Adipose tissue (tissue), 3 donors: Measurements from ENCODE around the gene UST. TPM values are rescaled to one million over a fixed set of nuclear protein-coding genes. Genes with fewer than 3 reads are reported as not detected.
"Not testable (repeated sequence)": the region's sequence is repeated elsewhere in the genome, so short reads cannot be mapped to it uniquely, and the experiment has no call there.

Source experiments
- H3K27ac ChIP-seq: one replicate; pipeline ENCODE4 v1.5.1; 2013; ENCODE audit warnings: low read depth, low read length
- WGBS, 3 donors: extraction: QIAGEN DNeasy Blood & Tissue Kit; methylation state at CpG; one replicate each; pipeline ENCODE4 v1.1.7; 2013; 5-methylcytosine and 5-hydroxymethylcytosine counted together
- polyA plus RNA-seq, 3 donors: library from polyadenylated mRNA; stranded (reverse); fragments of 200-250 nt; gene quantifications; one replicate each; pipeline ENCODE4 v1.2.3, GENCODE V29; 2013
- donor health status: healthy with polysubstance abuse.
- donor health status: Bipolar disorder and iron deficiency.
- donor health status: healthy.

UST gene
- polyA plus RNA-seq, 3 donors: 2.4 to 17.9 (median 6.5) TPM

DNA sequence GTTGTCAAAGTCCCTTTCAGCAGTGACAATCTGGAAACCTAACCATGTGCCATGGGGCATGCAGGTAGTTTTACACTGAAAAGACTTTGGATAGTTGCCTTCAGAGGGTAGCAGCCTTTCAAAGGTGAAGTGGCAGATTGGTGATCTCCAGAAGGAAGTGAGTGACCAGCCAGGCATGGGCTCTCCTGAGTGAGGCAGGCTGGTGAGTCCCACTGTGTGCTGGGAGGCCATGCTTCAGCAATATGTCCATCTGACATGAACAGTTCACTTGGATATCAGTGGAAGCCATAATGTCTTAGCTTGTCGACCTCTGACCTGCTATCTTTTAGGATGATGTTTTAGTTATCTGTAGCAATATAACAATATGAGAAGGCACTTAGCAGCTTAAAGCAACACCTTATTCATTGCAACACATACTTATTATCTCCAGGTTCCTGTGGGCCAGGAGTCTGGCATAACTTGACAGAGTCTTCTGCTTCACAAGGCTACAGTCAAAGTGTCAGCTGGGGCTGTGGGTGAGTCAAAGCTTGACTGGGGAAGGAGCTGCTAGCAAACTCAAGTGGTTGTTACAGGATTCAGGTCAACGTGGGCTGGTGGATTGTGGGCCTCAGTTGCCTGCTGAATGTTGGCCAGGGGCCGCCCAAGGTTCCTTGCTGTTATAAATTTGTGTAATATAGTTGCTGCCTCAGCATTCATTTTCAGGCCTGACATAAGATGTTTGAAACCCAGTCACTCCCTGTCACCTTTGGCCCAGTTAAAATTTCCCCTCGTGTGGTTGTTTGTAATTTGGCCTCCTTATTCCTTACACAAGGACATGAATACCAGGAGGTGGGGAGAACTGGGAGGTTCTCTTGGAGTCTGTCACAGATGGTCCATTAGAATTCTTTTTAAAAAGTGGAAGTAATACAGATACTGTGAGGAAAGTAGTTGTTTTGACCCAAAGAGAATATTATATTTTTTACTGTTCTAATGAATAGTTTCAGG lies 100.2 kb downstream of the UST start:
- 59 to 66% (median 66%) methylated on average over 4 of the region's 4 CpGs for WGBS, 3 donors
- no peak overlapping the region for H3K27ac ChIP-seq

GRCh38 chr6:148848915-148849314 lies 102.1 kb downstream of the UST start:
- no peak overlapping the region for H3K27ac ChIP-seq
- 85 to 93% (median 90%) methylated on average over 4 of the region's 4 CpGs for WGBS, 3 donors

GRCh38 chr6:148849449-148849848 lies 102.6 kb downstream of the UST start:
- WGBS, 3 donors: 76 to 93% (median 78%) methylated on average over 5 of the region's 5 CpGs
- not testable (repeated sequence) for H3K27ac ChIP-seq

- no peak overlapping the region for H3K27ac ChIP-seq
- 95 to 97% (median 96%) methylated on average over 3 of the region's 3 CpGs for WGBS, 3 donors
These were observed 104.1 kb downstream of the UST start for GRCh38 chr6:148850964-148851363.

- no peak overlapping the region for H3K27ac ChIP-seq
- 37 to 88% (median 84%) methylated on average over 16 of the region's 16 CpGs for WGBS, 3 donors
These were observed 105.1 kb downstream of the UST start for GRCh38 chr6:148851683-148852556.

GRCh38 chr6:148852688-148853087 lies 105.9 kb downstream of the UST start:
- WGBS, 3 donors: 74 to 92% (median 90%) methylated on average over 6 of the region's 6 CpGs
- no peak overlapping the region for H3K27ac ChIP-seq

DNA sequence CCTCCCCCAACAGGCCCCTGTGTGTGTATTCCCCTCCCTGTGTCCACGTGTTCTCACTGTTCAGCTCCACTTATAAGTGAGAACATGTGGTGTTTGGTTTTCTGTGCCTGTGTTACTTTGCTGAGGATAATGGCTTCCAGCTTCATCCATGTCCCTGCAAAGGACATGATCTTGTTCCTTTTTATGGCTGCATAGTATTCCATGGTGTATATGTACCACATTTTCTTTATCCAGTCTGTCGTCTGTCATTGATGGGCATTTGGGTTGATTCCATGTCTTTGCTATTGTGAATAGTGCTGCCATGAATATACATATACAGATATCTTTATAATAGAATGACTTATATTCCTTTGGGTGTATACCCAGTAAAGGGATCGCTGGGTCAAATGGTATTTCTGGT lies 106.3 kb downstream of the UST start:
- H3K27ac ChIP-seq: not testable (repeated sequence)

GRCh38 chr6:148854096-148854495 lies 107.3 kb downstream of the UST start:
- no peak overlapping the region for H3K27ac ChIP-seq
- 8 to 16% (median 14%) methylated on average over 5 of the region's 5 CpGs for whole genome bisulfite sequencing, 3 donors

More for the DNA sequence above, 106.3 kb downstream of the UST start:
- 88 to 91% (median 91%) methylated on average over 3 of the region's 3 CpGs for WGBS, 3 donors

- H3K27ac ChIP-seq: no peak overlapping the region
- WGBS, 3 donors: 73 to 81% (median 74%) methylated on average over 11 of the region's 11 CpGs
These were observed 108.2 kb downstream of the UST start for GRCh38 chr6:148854992-148855391.

GRCh38 chr6:148855744-148856143 lies 108.9 kb downstream of the UST start:
- H3K27ac ChIP-seq: no peak overlapping the region
- WGBS, 3 donors: 90 to 93% (median 92%) methylated on average over 7 of the region's 7 CpGs

DNA sequence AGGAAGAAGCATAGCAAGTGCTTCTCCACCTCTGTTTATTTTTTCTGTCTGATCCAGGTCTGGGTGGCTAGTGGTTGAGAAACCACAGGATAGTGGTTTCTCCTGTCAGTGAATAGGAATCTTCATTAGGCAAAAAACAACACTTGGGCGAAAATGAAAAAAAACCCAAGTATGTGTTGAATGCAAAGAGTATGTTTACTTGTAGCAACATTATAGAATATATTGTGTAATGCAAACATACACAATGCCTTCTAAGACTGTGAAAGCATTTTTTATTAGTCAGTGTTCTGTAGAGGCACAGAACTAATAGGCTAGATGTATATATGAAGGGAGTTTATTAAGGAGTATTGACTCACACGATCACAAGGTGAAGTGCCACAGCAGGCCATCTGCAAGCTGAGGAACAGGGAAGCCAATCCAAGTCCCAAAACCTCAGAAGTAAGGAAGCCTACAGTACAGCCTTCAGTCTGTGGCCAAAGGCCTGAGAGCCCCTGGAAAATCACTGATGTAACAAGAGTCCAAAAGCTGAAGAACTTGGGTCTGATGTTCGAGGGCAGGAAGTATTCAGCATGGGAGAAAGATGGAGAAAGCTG lies 111.1 kb downstream of the UST start:
- WGBS, 3 donors: 73 to 87% (median 75%) methylated on average over 3 of the region's 3 CpGs
- no peak overlapping the region for H3K27ac ChIP-seq

DNA sequence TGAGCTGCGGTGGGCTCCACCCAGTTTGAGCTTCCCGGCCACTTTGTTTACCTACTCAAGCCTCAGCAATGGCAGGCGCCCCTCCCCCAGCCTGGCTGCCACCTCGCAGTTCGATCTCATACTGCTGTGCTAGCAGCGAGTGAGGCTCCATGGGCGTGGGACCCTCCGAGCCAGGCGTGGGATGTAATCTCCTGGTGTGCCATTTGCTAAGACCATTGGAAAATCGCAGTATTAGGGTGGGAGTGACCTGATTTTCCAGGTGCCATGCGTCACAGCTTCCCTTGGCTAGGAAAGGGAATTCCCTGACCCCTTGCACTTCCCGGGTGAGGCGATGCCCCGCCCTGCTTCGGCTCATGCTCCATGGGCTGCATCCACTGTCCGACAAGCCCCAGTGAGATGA lies 117.3 kb downstream of the UST start:
- WGBS, 3 donors: 88 to 90% (median 90%) methylated on average over 15 of the region's 16 CpGs
- not testable (repeated sequence) for H3K27ac ChIP-seq

DNA sequence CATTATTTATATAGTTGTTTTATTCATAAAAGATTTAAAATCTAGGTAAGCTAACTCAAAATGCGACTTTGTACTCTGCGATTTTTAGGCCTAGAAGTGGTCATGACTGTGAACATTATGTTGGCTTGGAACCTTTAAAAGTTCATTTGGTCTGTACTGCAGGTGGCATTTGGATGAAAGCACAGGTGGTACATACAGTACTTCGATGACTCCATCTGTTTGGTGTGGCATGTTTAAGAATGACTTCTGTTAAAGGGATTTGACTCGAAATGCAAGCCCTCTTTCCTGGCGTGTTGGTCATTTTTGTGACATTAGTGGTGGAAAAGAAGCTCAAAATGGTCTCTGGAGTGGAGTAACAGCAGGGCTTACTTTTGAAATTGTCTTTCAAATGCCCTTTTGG lies 118.1 kb downstream of the UST start:
- WGBS, 3 donors: 78 to 90% (median 81%) methylated on average over 5 of the region's 5 CpGs
- H3K27ac ChIP-seq: no peak overlapping the region

DNA sequence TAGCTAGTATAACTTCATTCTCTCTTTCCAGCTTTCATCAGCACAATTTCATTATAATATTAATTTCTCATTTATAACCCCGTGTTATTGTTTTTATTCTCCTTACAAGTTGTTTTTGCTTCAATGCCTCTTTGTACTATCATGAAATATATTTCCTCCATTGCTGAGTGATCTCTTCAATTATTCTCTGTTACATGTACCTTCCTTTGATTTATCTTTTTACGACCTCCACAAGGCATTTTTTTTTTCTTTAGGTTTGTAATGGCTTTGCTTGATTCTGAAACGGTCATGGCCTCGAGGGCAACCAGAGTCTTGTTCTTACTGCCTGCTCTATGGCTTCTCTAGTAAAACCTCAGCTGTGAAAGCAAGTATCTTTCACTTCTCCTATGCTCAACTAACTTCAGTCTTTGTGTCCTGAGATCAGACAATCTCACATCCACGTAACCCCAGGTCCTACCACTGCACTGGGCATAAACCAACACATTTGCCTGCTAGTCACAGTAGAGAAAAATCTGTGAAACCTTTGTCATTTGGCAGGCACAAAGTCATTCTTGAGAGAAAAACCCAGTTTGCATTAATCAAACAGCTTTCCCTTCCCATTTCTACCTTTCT lies 119.9 kb downstream of the UST start:
- H3K27ac ChIP-seq: no peak overlapping the region
- 83 to 91% (median 85%) methylated on average over 5 of the region's 5 CpGs for WGBS, 3 donors

DNA sequence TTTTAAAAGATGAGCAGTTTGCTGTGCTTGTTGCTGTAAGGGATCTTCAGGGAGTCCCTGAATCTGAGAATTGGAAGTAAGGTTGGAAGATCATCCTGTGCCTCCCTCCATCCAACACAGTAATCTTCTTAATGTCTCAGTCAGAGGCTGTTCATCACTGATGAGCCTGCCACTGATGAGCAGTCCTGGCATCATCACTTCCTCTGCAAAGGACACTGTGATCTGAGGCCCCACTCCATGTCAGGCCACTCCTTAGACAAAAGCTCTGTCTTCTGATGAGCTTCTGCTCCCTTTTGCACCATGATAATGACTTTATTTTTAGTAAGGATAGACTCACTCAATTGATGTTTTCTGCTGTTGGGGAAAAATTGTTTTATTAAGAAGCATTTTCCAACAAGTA lies 121.0 kb downstream of the UST start:
- H3K27ac ChIP-seq: no peak overlapping the region

GRCh38 chr6:148868314-148868713 lies 121.5 kb downstream of the UST start:
- 76 to 91% (median 81%) methylated on average over 5 of the region's 5 CpGs for WGBS, 3 donors
- H3K27ac ChIP-seq: no peak overlapping the region

DNA sequence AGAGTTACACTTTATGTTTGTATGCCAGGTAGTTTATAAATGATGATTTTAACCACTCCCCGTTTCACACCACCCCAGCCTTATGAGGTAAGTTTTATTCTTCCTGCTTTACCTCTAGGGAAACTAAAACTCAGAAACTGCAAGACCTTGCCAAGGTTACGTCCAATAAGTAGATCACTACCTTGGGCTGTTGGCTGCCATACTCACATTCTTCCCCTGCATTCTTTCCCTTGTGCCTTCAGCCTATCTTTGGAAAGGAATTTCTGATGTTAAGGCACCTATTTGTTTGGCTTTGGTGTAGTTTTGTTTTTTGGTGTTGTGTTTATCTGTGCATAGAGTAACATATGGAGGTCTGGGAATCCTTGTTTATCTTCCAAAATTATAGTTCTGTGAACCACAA lies 122.1 kb downstream of the UST start:
- H3K27ac ChIP-seq: no peak overlapping the region
- WGBS, 3 donors: 75 to 85% (median 76%) methylated on average over 2 of the region's 2 CpGs

GRCh38 chr6:148869585-148869984 lies 122.8 kb downstream of the UST start:
- no peak overlapping the region for H3K27ac ChIP-seq
- WGBS, 3 donors: 82 to 94% (median 86%) methylated on average over 7 of the region's 7 CpGs
